GM18498 (cell line): Measurements from ENCODE around the gene KCNQ1OT1.
A peak's percentile ranks its signal among the peaks of the same experiment; 100 is the strongest.
"Not testable (repeated sequence)": the region's sequence is repeated elsewhere in the genome, so short reads cannot be mapped to it uniquely, and the experiment has no call there.

Source experiments
- ATAC-seq: cut with Tn5 transposase; IDR thresholded peaks from one replicate; pipeline ENCODE4 v1.9.1; 2021; ENCODE audit warnings: mild to moderate bottlenecking, moderate library complexity; ENCODE audit not compliant: unreplicated experiment

Gene KCNQ1OT1

GRCh38 chr11:2655016-2655719 is 44.6 kb downstream of the KCNQ1OT1 start:
- ATAC-seq: no peak

- no peak for ATAC-seq
Observed at GRCh38 chr11:2653930-2654739, 45.7 kb downstream of the KCNQ1OT1 start.

DNA sequence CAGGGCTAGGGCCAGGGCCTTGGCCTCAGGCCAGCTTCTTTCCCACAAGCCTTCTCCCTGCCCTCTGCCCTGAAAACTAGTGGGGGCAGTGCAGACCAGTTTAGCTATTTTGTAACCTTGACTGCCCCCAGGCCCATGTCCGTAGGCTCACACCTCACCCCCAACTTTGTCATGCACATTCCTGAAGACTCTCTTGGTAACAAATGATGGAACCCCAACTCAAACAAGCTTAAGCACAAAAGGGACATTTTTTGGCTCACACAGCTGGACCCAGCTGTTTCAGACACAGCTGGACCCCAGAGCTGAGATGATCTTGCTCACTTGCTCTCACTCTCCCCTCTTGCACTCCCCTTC is 46.6 kb downstream of the KCNQ1OT1 start:
- ATAC-seq: no peak

- ATAC-seq: no peak
Observed at GRCh38 chr11:2652333-2653197, 47.2 kb downstream of the KCNQ1OT1 start.

DNA sequence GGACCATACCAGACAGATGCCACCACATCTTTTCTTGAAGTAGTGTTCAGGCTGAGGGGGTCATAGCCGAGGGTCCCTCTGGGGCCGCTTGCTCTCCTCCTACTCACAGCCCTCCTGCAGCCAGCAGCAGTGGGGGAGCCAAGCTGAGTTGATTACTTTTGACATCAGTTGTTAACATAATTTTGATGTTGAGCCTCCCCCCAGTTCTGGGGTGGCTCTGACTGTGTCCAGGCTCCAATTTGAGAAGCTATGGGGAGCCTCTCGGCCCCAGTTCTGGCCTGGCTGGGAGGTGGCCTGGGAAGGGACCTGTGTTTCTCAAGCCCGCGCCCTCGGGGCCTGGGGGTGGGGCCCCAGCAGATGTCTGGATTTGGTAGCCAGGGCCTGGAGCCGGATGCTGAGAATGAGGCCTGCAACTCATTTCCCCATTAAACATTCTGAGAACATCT is 47.9 kb downstream of the KCNQ1OT1 start:
- no peak for ATAC-seq

- ATAC-seq: no peak
Observed at GRCh38 chr11:2651054-2651617, 48.7 kb downstream of the KCNQ1OT1 start.

DNA sequence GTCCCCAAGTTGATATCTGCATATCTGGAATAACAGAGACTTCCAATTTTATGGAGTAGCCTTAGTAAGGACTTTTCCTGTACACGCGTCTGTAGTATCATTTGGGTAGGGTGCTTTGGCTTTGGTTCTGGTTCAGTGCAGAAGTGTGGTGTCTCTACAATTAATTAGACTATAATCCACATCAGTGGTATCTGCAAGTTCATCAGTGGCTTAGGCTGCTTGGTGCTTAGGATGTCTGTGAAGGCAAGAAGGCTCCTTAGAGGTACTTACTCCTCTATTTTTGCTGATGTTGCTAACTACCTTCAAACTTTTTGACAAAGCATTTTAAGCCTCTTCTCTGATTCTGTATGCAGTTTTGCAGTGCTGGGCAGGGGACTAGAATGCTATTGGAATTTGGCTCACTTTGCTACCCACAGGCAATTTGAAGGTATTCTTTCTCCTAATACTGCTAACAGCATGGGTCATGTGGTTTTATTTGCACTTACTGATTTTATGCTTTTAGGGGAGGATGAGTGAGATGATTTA is 49.4 kb downstream of the KCNQ1OT1 start:
- no peak for ATAC-seq

DNA sequence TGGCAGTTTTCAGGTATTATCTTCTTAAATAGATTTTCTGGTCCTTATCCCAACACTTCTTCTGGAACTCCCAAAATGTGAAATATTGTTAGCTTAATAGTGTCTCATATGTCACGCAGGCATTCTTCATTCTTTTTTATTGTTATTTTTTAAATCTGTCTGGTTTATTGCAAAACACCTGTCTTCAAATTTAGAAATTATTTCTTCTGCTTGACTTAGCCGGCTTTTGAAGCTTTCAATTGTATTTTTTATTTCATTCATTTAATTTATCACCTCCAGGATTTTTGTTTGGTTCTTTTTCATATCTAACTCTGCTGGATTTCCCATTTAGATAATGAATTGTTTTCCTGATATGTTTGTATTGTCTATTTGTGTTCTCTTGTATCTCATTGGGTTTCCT is 49.9 kb downstream of the KCNQ1OT1 start:
- no peak for ATAC-seq

DNA sequence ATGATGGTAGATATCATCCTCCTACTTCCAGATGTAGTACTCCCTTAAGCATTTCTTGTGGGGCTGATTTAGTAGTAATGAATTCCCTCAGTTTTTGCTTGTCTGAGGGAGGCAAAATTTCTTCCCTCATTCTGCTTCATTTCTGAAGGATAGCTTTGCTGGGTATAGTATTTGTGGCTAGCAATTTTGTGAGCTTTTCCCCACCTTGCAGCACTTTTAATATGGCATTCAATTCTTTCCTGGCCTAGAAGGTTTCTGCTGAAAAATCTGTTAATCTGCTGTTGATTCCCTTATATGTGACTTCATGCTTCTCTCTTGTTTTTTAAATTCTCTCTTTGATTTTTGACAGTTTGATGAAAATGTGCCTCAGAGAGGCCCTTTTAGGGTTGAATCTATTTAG is 50.4 kb downstream of the KCNQ1OT1 start:
- no peak for ATAC-seq

GRCh38 chr11:2647953-2648352 is 51.8 kb downstream of the KCNQ1OT1 start:
- ATAC-seq: no peak

DNA sequence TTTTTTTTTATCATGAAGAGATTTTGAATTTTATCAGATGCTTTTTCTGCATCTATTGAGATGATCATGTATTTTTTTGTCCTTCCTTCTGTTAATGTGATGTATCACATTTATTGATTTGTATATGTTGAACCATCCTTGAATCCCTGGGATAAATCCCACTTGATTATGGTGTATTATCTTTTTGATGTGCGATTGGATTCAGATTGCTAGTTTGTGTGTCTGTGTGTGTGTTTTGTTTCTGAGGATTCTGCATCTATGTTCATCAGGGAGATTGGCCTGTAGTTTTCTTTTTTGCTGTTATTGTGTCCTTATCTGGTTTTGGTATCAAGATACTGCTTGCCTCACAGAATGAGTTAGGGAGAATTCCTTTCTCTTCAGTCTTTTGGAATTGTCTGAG is 52.6 kb downstream of the KCNQ1OT1 start:
- ATAC-seq: no peak

DNA sequence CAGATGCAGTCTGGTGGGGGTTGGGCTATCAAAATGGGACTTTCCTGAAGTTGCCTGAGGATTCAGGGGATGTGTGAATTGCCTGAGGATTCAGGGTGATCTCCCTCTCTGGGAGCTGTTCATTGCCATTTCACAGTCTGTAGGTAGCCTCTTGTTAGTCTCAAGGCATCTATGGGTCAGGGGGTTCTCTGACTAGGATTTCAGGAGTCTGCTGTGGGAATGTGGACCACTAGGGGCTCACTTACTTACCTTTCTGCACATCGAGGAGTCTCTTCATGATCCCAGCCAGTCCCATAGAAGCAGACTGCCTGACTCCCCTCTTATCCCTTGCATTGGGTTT is 54.0 kb downstream of the KCNQ1OT1 start:
- ATAC-seq: no peak

- no peak for ATAC-seq
Observed at GRCh38 chr11:2644844-2645778, 54.7 kb downstream of the KCNQ1OT1 start.

- no peak for ATAC-seq
Observed at GRCh38 chr11:2643746-2644145, 56.0 kb downstream of the KCNQ1OT1 start.

GRCh38 chr11:2641623-2642022 is 58.2 kb downstream of the KCNQ1OT1 start:
- no peak for ATAC-seq

DNA sequence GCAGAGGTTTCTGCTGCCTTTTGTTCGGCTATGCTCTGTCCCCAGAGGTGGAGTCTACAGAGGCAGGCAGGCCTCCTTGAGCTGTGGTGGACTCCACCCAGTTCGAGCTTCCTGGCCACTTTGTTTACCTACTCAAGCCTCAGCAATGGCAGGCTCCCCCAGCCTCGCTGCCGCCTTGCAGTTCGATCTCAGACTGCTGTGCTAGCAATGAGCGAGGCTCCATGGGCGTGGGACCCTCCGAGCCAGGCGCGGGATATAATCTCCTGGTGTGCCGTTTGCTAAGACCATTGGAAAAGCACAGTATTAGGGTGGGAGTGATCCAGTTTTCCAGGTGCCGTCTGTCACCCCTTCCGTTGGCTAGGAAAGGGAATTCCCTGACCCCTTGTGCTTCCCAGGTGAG is 60.0 kb downstream of the KCNQ1OT1 start:
- not testable (repeated sequence) for ATAC-seq

- no peak for ATAC-seq
Observed at GRCh38 chr11:2631161-2631560, 68.6 kb downstream of the KCNQ1OT1 start.

- ATAC-seq: no peak
Observed at GRCh38 chr11:2630679-2631078, 69.1 kb downstream of the KCNQ1OT1 start.

- ATAC-seq: no peak
Observed at GRCh38 chr11:2625183-2625582, 74.6 kb downstream of the KCNQ1OT1 start.

GRCh38 chr11:2621894-2622293 is 77.9 kb downstream of the KCNQ1OT1 start:
- ATAC-seq: peak; percentile 72
